GM12865 (cell line): Measurements from ENCODE around the gene ZNF786.

Experiments used
- DNase-seq: peaks from one replicate; pipeline ENCODE4 v3.0.0; 2010; ENCODE audit warnings: low read depth
- H3K4me3 ChIP-seq: 2 replicates; pipeline ENCODE4 v1.5.1; 2011; ENCODE audit warnings: mild to moderate bottlenecking, low read depth, low read length, control low read depth
- CTCF ChIP-seq: IDR thresholded peaks from 2 replicates; pipeline ENCODE4 v1.5.1; 2011; ENCODE audit warnings: low read length, control low read depth, low read depth, inconsistent platforms; ENCODE audit not compliant: insufficient read depth; ENCODE audit errors: missing control alignments

The ZNF786 gene

GRCh38 chr7:149081914-149082313 is 8.6 kb downstream of the ZNF786 start:
- DNase-seq: no peak
- no peak overlapping the region for H3K4me3 ChIP-seq
- TF ChIP-seq CTCF: no peak

- H3K4me3 ChIP-seq: no peak overlapping the region
- DNase-seq: no peak
- no peak for TF ChIP-seq CTCF
Measured at GRCh38 chr7:149077594-149077993, 12.9 kb downstream of the ZNF786 start.

GRCh38 chr7:149075286-149075685 is 15.2 kb downstream of the ZNF786 start:
- DNase-seq: no peak
- TF ChIP-seq CTCF: no peak
- H3K4me3 ChIP-seq: no peak overlapping the region

GRCh38 chr7:149074116-149074885 is 16.2 kb downstream of the ZNF786 start:
- DNase-seq: no peak
- 0 out of 2 replicates have a peak overlapping the region, but pooled peaks have one; percentile 1 for H3K4me3 ChIP-seq
- TF ChIP-seq CTCF: no peak

- peak overlapping the region; percentile 68 for H3K4me3 ChIP-seq
- TF ChIP-seq CTCF: no peak
- DNase-seq: peak; percentile 23
Measured at GRCh38 chr7:149072438-149072775, 18.1 kb downstream of the ZNF786 start.

- peak; percentile 66 for TF ChIP-seq CTCF
- peak; percentile 95 for DNase-seq
- peak overlapping the region; percentile 68 for H3K4me3 ChIP-seq
Measured at GRCh38 chr7:149071641-149072437, 18.7 kb downstream of the ZNF786 start.

GRCh38 chr7:149071182-149071635 is 19.3 kb downstream of the ZNF786 start:
- peak; percentile 87 for DNase-seq
- H3K4me3 ChIP-seq: peak overlapping the region; percentile 68
- no peak for TF ChIP-seq CTCF
